Regular cardiac myocyte (primary cell): ENCODE data around the gene CC2D1B. TPM values are rescaled to one million over a fixed set of nuclear protein-coding genes. Genes with fewer than 3 reads are reported as not detected.

ENCODE experiments used
- total RNA-seq: library from RNA; depleted of rRNA; stranded (reverse); fragments of >200 nt; gene quantifications from 2 replicates; pipeline ENCODE4 v1.2.3, GENCODE V29; 2014

The CC2D1B gene
- 32.1 and 32.6 TPM in 2 replicates for total RNA-seq

GRCh38 chr1:52365746-52366516 is at the start of gene CC2D1B:
CC2D1B (minus strand) TSS chr1:52366205; CDS start chr1:52364620, 1,585 bp downstream.

GRCh38 chr1:52404116-52404974 is 38.3 kb upstream of the CC2D1B start, which contains the start of the genes ORC1 and PRPF38A:
ORC1 (minus strand) TSS chr1:52404423; CDS start chr1:52402223, 2,200 bp downstream.
PRPF38A (plus strand) TSS chr1:52404602; CDS start chr1:52404750, 148 bp downstream.

Other genes starting within 250 kb of the CC2D1B start
- 30.3 and 44.3 TPM in 2 replicates for gene ZFYVE9, start 224.1 kb downstream of the CC2D1B start, total RNA-seq
- gene ORC1, start 38.2 kb upstream of the CC2D1B start, total RNA-seq = 0.56 and 10.5 TPM in 2 replicates
- 9.9 and 15.0 TPM in 2 replicates for gene PRPF38A, start 38.4 kb upstream of the CC2D1B start, total RNA-seq
- gene TUT4, start 186.9 kb upstream of the CC2D1B start, total RNA-seq = 15.3 and 23.1 TPM in 2 replicates
- 11.3 and 30.4 TPM in 2 replicates for gene GPX7, start 236.2 kb upstream of the CC2D1B start, total RNA-seq